Effector memory CD8-positive, alpha-beta T cell (primary cell): ENCODE measurements around the gene LRRC47.

Source experiments
- ATAC-seq: fragments of 150-1000 bp; cut with Tn5 transposase; replicated peaks from 2 replicates; pipeline ENCODE4 v1.10.0; 2021; ENCODE audit warnings: mild to moderate bottlenecking, moderate library complexity
- DNase-seq, 3 experiments: peaks; one replicate each; pipeline ENCODE4 v3.0.0; 2021
- H3K27ac Mint-ChIP-seq, 2 donors: one replicate each; pipeline ENCODE4 v1.8.0; 2022; ENCODE audit warnings: mild to moderate bottlenecking in 2 of 2, mixed read lengths in 2 of 2, moderate library complexity in 2 of 2
- H3K27me3 Mint-ChIP-seq, 2 donors: one replicate each; pipeline ENCODE4 v1.8.0; 2022; ENCODE audit warnings: mixed read lengths in 2 of 2
- H3K36me3 Mint-ChIP-seq: one replicate; pipeline ENCODE4 v1.8.0; 2022; ENCODE audit warnings: mild to moderate bottlenecking, moderate library complexity, mixed read lengths; ENCODE audit not compliant: insufficient read depth
- H3K4me1 Mint-ChIP-seq, 2 donors: one replicate each; pipeline ENCODE4 v1.8.0; 2022; ENCODE audit warnings: low read depth in 2 of 2, mixed read lengths in 2 of 2
- H3K4me3 Mint-ChIP-seq, 2 donors: one replicate each; pipeline ENCODE4 v1.8.0; 2022; ENCODE audit warnings: mild to moderate bottlenecking in 2 of 2, mixed read lengths in 2 of 2, moderate library complexity in 2 of 2
- H3K9me3 Mint-ChIP-seq, 2 donors: one replicate each; pipeline ENCODE4 v1.8.0; 2022; ENCODE audit warnings: mixed read lengths in 2 of 2
- total RNA-seq, 9 experiments: gene quantifications; one replicate each; lab custom pipeline; 2026; lab: John Stamatoyannopoulos, UW

Gene LRRC47
- total RNA-seq = 40.9 to 83.2 (median 75.1) reads per million in 9 experiments

- Mint-ChIP-seq H3K4me3 (peak within 1 kb of the TSS; percentile 86 to 95), H3K4me1 (peaks cover 21 to 42% of the 10 kb centered on the region in 2 donors), H3K27me3 (peaks cover 11 to 21% of the 10 kb centered on the region in 2 donors), H3K9me3 (peaks cover 5 to 7% of the 10 kb centered on the region in 2 donors), H3K36me3 (peaks cover 22% of the 10 kb centered on the region), H3K27ac (peak within 1 kb of the TSS; percentile 94 to 95)
- peak; percentile 99 for ATAC-seq
- peak; percentile 93 for DNase-seq
Measured at GRCh38 chr1:3796215-3797061, at the start of gene LRRC47. Gene LRRC47 (minus strand): TSS chr1:3796498. CDS start chr1:3796476, 22 bp downstream.

DNA sequence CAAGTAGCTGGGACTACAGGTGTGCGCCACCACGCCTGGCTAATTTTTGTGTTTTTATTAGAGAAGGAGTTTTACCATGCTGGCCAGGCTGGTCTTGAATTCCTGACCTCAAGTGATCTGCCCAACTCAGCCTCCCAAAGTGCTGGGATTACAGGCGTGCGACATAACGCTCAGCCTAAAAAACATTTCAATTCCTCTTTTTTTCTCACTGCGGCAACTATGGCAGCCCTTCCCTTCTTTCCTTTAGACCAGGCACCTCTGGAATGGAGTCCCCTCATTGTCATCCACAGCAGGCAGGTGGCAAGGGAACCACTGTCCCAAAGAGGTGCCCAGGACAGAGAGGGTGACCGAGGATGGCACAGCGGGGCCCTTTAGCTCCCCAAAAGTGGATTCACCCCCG is 46.6 kb upstream of the LRRC47 start:
- Mint-ChIP-seq H3K4me3 (no peak overlapping the region), H3K36me3 (peaks cover 58% of the 10 kb centered on the region), H3K27ac (no peak overlapping the region), H3K9me3 (no peaks in the 10 kb centered on the region), H3K27me3 (no peaks in the 10 kb centered on the region), H3K4me1 (no peaks in the 10 kb centered on the region)
- no peak for ATAC-seq
- DNase-seq = no peak

DNA sequence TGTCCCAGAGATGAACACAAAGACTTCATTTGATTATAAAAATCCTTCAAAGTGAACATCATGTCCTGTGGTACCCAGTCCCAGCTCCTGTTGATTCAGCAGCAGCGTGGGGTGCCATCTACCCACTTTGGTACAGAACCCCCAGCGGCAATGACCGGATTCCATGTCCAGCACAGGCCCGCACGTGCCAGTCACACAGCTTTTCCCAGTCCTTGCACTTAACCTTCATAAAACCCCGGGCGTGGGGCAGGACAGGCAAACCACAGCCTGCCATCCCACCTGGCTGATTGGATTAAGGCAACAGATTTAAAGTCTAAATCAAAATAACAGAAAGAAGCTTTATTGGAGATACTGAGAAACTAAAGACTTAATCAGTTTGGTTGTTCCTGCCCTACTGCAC is 45.2 kb upstream of the LRRC47 start:
- H3K4me3 Mint-ChIP-seq = no peak overlapping the region
- H3K27me3 Mint-ChIP-seq = no peaks in the 10 kb centered on the region
- DNase-seq (no peak), ATAC-seq (no peak)
- H3K9me3 Mint-ChIP-seq = no peaks in the 10 kb centered on the region
- H3K27ac Mint-ChIP-seq = no peak overlapping the region
- peaks cover 51% of the 10 kb centered on the region for H3K36me3 Mint-ChIP-seq
- no peaks in the 10 kb centered on the region for H3K4me1 Mint-ChIP-seq

DNA sequence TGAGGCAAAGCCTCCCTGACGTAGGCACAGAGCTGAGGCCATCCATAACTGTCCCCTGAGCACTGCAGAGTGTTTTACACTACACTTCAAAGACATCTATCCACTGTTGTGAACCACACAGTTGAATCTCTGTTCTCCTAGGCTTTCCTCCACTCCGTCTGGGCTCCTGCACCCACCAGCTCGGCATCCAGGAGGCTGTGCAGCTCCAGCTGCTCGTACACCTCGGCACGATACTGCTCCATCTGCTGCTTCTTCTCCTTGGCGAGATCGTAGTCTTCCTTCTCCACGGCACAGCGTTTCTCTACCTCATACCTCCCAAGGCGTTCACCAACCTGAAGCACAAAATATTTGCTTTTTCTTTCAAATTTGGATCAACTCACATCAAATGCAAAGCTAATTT is 42.5 kb upstream of the LRRC47 start:
- Mint-ChIP-seq H3K4me3 (no peak overlapping the region), H3K36me3 (peaks cover 63% of the 10 kb centered on the region), H3K27ac (no peak overlapping the region), H3K9me3 (no peaks in the 10 kb centered on the region), H3K4me1 (no peaks in the 10 kb centered on the region), H3K27me3 (no peaks in the 10 kb centered on the region)
- ATAC-seq = no peak
- DNase-seq = no peak

DNA sequence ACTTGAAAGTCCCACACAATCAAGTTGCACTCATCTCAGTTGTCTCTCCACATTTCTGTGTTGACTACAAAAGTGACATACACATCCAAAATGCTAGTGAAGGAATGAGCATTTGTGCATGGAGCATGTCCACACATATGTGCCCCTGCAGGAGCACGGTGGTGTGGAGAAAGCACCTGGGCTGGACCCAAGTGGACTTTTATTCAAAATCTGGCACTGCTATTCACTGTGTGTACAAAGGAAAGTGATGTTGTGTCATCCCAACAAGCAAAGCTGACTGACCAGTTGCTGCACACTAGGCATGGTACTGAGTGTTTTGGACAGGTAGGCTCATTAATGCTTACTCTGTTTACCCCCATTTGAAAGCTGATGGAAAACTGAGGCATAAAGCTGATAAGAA is 41.4 kb upstream of the LRRC47 start:
- DNase-seq (no peak), ATAC-seq (no peak)
- Mint-ChIP-seq H3K36me3 (peaks cover 60% of the 10 kb centered on the region), H3K27ac (no peak overlapping the region), H3K27me3 (no peaks in the 10 kb centered on the region), H3K4me1 (no peaks in the 10 kb centered on the region), H3K4me3 (no peak overlapping the region), H3K9me3 (no peaks in the 10 kb centered on the region)

- no peak overlapping the region for H3K4me3 Mint-ChIP-seq
- H3K4me1 Mint-ChIP-seq = no peaks in the 10 kb centered on the region
Measured at GRCh38 chr1:3837200-3837599, 40.9 kb upstream of the LRRC47 start.

DNA sequence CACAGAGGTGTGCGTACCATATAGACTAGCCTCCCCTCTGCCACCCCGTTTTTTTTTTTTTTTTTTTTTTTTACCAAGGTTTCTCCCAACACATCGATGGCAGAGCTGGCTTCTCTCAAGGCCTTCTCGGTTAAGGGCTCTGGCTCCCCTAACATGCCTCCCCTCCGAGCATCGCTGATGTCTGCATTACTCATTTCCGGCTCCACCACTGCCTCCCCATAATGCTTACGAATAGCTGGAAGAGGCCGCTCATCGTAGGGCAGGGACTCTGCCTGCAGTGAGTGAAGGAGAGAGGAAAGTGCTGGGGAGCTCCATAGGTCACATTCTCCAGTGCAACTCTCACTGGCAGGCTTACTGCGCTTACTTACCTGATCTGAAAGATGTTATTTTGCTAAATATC is 40.1 kb upstream of the LRRC47 start:
- Mint-ChIP-seq H3K27me3 (no peaks in the 10 kb centered on the region), H3K9me3 (no peaks in the 10 kb centered on the region), H3K27ac (peak overlapping the region in 1 of 2 donors; percentile 29), H3K4me3 (no peak overlapping the region), H3K36me3 (peaks cover 58% of the 10 kb centered on the region), H3K4me1 (no peaks in the 10 kb centered on the region)
- DNase-seq (no peak), ATAC-seq (no peak)

More at GRCh38 chr1:3837200-3837599, 40.9 kb upstream of the LRRC47 start:
- Mint-ChIP-seq H3K27ac (no peak overlapping the region), H3K9me3 (no peaks in the 10 kb centered on the region), H3K36me3 (peaks cover 60% of the 10 kb centered on the region), H3K27me3 (no peaks in the 10 kb centered on the region)
- no peak for ATAC-seq
- no peak for DNase-seq

- Mint-ChIP-seq H3K27me3 (no peaks in the 10 kb centered on the region), H3K27ac (no peak overlapping the region), H3K36me3 (peaks cover 67% of the 10 kb centered on the region)
Measured at GRCh38 chr1:3834701-3835100, 38.4 kb upstream of the LRRC47 start.

GRCh38 chr1:3831689-3832088 is 35.4 kb upstream of the LRRC47 start:
- no peak overlapping the region for H3K4me3 Mint-ChIP-seq
- DNase-seq (no peak), ATAC-seq (no peak)
- H3K9me3 Mint-ChIP-seq = no peaks in the 10 kb centered on the region
- no peaks in the 10 kb centered on the region for H3K27me3 Mint-ChIP-seq
- H3K27ac Mint-ChIP-seq = no peak overlapping the region
- H3K36me3 Mint-ChIP-seq = peaks cover 76% of the 10 kb centered on the region
- H3K4me1 Mint-ChIP-seq = no peaks in the 10 kb centered on the region

More at GRCh38 chr1:3834701-3835100, 38.4 kb upstream of the LRRC47 start:
- ATAC-seq (no peak), DNase-seq (no peak)
- no peak overlapping the region for H3K4me3 Mint-ChIP-seq
- no peaks in the 10 kb centered on the region for H3K9me3 Mint-ChIP-seq
- no peaks in the 10 kb centered on the region for H3K4me1 Mint-ChIP-seq

- ATAC-seq (no peak), DNase-seq (no peak)
- Mint-ChIP-seq H3K27ac (no peak overlapping the region), H3K27me3 (no peaks in the 10 kb centered on the region), H3K4me3 (no peak overlapping the region), H3K9me3 (no peaks in the 10 kb centered on the region), H3K36me3 (peaks cover 58% of the 10 kb centered on the region), H3K4me1 (no peaks in the 10 kb centered on the region)
Measured at GRCh38 chr1:3828391-3828790, 32.1 kb upstream of the LRRC47 start.

GRCh38 chr1:3827813-3828307 is 31.6 kb upstream of the LRRC47 start:
- H3K27me3 Mint-ChIP-seq = no peaks in the 10 kb centered on the region
- H3K27ac Mint-ChIP-seq = no peak overlapping the region
- ATAC-seq = no peak
- H3K4me3 Mint-ChIP-seq = no peak overlapping the region
- H3K4me1 Mint-ChIP-seq = no peaks in the 10 kb centered on the region
- peaks cover 56% of the 10 kb centered on the region for H3K36me3 Mint-ChIP-seq
- no peak for DNase-seq
- H3K9me3 Mint-ChIP-seq = no peaks in the 10 kb centered on the region

- ATAC-seq (no peak), DNase-seq (no peak)
- H3K4me1 Mint-ChIP-seq = peaks cover 0 to 1% of the 10 kb centered on the region in 2 donors
- H3K36me3 Mint-ChIP-seq = peaks cover 39% of the 10 kb centered on the region
- H3K27ac Mint-ChIP-seq = no peak overlapping the region
- H3K9me3 Mint-ChIP-seq = no peaks in the 10 kb centered on the region
- no peaks in the 10 kb centered on the region for H3K27me3 Mint-ChIP-seq
- no peak overlapping the region for H3K4me3 Mint-ChIP-seq
Measured at GRCh38 chr1:3825356-3825755, 29.1 kb upstream of the LRRC47 start.

DNA sequence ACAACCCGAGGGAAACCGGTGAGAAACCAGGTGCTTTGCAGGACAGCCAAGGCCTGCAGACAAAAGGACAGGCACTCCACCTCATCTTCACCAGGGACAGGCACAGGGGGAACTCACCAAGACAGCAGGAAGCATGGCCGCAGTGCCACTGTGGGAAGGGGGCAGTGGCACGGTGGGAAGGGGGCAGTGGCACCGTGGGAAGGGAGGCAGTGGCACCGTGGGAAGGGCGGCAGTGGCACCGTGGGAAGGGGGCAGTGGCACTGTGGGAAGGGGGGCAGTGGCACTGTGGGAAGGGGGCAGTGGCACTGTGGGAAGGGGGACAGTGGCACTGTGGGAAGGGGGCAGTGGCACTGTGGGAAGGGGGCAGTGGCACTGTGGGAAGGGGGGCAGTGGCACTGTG is 28.4 kb upstream of the LRRC47 start:
- H3K9me3 Mint-ChIP-seq = no peaks in the 10 kb centered on the region
- H3K27ac Mint-ChIP-seq = peak overlapping the region in 1 of 2 donors; percentile 78
- ATAC-seq (no peak), DNase-seq (no peak)
- H3K36me3 Mint-ChIP-seq = peaks cover 35% of the 10 kb centered on the region
- peaks cover 0 to 1% of the 10 kb centered on the region in 2 donors for H3K4me1 Mint-ChIP-seq
- no peak overlapping the region for H3K4me3 Mint-ChIP-seq
- no peaks in the 10 kb centered on the region for H3K27me3 Mint-ChIP-seq

DNA sequence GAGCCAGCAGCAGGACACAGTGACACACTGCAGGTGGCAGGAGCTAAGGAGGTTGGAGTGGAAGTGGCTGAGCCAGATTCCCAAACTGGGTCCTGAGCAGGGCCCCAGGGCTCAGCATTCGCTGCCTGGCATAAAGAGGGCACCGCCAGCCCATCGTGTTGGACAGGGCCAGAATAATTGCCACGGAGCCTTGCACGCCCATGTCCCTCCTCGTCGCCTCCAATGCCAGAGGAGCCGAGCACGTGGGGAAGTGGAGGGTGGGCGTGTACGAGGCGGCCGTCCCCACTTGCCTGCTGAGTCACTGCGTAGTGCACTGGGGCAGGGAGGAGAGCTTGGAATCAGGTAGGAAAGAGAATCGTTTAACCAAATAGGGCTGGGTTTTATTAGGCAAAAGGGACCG is 26.1 kb upstream of the LRRC47 start:
- Mint-ChIP-seq H3K4me3 (no peak overlapping the region), H3K36me3 (peaks cover 16% of the 10 kb centered on the region), H3K27ac (no peak overlapping the region), H3K9me3 (no peaks in the 10 kb centered on the region), H3K27me3 (no peaks in the 10 kb centered on the region), H3K4me1 (peaks cover 0 to 1% of the 10 kb centered on the region in 2 donors)
- DNase-seq (no peak), ATAC-seq (no peak)
